Keratinocyte (primary cell): ENCODE results near the gene PAX8. TPM values are rescaled to one million over a fixed set of nuclear protein-coding genes. Genes with fewer than 3 reads are reported as not detected.

Source experiments
- DNase-seq: peaks from one replicate; pipeline ENCODE4 v3.0.0-alpha.2; 2011; ENCODE audit warnings: low read depth, missing footprints, low spot score
- FAIRE-seq: peaks from 2 replicates; lab custom pipeline; 2011; peaks lifted over from hg19 to GRCh38; lab: Jason Lieb, UNC
- H2AFZ ChIP-seq: 2 replicates; pipeline ENCODE4 v1.6.0; 2012; ENCODE audit warnings: low read length, control low read depth, inconsistent platforms; ENCODE audit not compliant: control insufficient read depth
- H3K27ac ChIP-seq: 2 replicates; pipeline ENCODE4 v1.5.1; 2011; ENCODE audit warnings: low read length; ENCODE audit not compliant: control insufficient read depth, insufficient read depth
- H3K27me3 ChIP-seq: 3 replicates; pipeline ENCODE4 v1.6.0; 2011; ENCODE audit warnings: low read length; ENCODE audit not compliant: control insufficient read depth, insufficient read depth; ENCODE audit errors: extremely low read depth
- H3K36me3 ChIP-seq, 2 experiments: 2 replicates in 1 of 2; 3 replicates in 1 of 2; pipeline ENCODE4 v1.5.1; 2011; ENCODE audit warnings: low read length in 2 of 2, mild to moderate bottlenecking in 1 of 2; ENCODE audit not compliant: control insufficient read depth in 2 of 2, insufficient read depth in 2 of 2; ENCODE audit errors: extremely low read depth in 1 of 2
- H3K4me1 ChIP-seq: 3 replicates; pipeline ENCODE4 v1.5.1; 2011; ENCODE audit warnings: low read length; ENCODE audit not compliant: control insufficient read depth, insufficient read depth; ENCODE audit errors: extremely low read depth
- H3K4me2 ChIP-seq: 3 replicates; pipeline ENCODE4 v1.6.0; 2011; ENCODE audit warnings: low read depth, low read length; ENCODE audit not compliant: control insufficient read depth, insufficient read depth; ENCODE audit errors: extremely low read depth
- H3K4me3 ChIP-seq, 3 experiments: fragments of 200-600 bp in 1 of 3; sonication (generic) in 1 of 3; 2 replicates in 2 of 3; 3 replicates in 1 of 3; pipeline ENCODE4 v1.5.1; 2011 to 2016; ENCODE audit warnings: low read length in 3 of 3, mild to moderate bottlenecking in 3 of 3, control low read depth in 2 of 3, inconsistent platforms in 1 of 3, low read depth in 1 of 3, mixed read lengths in 1 of 3, mixed run types in 1 of 3, moderate library complexity in 1 of 3; ENCODE audit not compliant: control insufficient read depth in 2 of 3, insufficient read depth in 2 of 3; ENCODE audit errors: extremely low read depth in 1 of 3
- H3K79me2 ChIP-seq: 2 replicates; pipeline ENCODE4 v1.6.0; 2012; ENCODE audit warnings: low read length; ENCODE audit not compliant: control insufficient read depth, insufficient read depth
- H3K9ac ChIP-seq: 3 replicates; pipeline ENCODE4 v1.6.0; 2011; ENCODE audit warnings: low read length; ENCODE audit not compliant: control insufficient read depth, insufficient read depth; ENCODE audit errors: extremely low read depth
- H3K9me1 ChIP-seq: 3 replicates; pipeline ENCODE4 v1.6.0; 2011; ENCODE audit warnings: low read length; ENCODE audit not compliant: control insufficient read depth, insufficient read depth; ENCODE audit errors: extremely low read depth
- H3K9me3 ChIP-seq: 2 replicates; pipeline ENCODE4 v1.5.1; 2012; ENCODE audit warnings: low read depth, low read length; ENCODE audit not compliant: control insufficient read depth
- H4K20me1 ChIP-seq: 3 replicates; pipeline ENCODE4 v1.6.0; 2011; ENCODE audit warnings: low read length; ENCODE audit not compliant: control insufficient read depth, insufficient read depth; ENCODE audit errors: extremely low read depth
- EZH2 ChIP-seq: IDR thresholded peaks from one replicate; pipeline ENCODE4 v1.6.1; 2012; ENCODE audit warnings: inconsistent platforms, mild to moderate bottlenecking, low read length, moderate library complexity
- dilution Hi-C: fragments of 300-500 bp; cut with MboI; formaldehyde crosslinking; loops from one replicate; pipeline ENCODE4 v1.7.0; 2020; ENCODE audit warnings: low sequenced_read_pairs; ENCODE audit not compliant: extremely low pct_ligation_motif_present
- polyA plus RNA-seq, 5 experiments: library from polyadenylated mRNA; depleted of rRNA in 3 of 5; stranded (reverse) in 3 of 5; stranded (forward) in 1 of 5; unstranded in 1 of 5; fragments of >200 nt; gene quantifications; 1 replicate in 1 of 5; 2 replicates in 3 of 5; 3 replicates in 1 of 5; pipeline versions ENCODE4 v1.2.1 to v1.2.3, GENCODE V29; 2011 to 2012; ENCODE audit warnings: missing spikeins in 2 of 5, low read depth in 1 of 5, low replicate concordance in 1 of 5
- TF ChIP-seq, protein P1 (sequence below), 3 experiments: IDR thresholded peaks in 1 of 3; conservative IDR thresholded peaks in 1 of 3; optimal IDR thresholded peaks in 1 of 3; 2 replicates in 2 of 3; 3 replicates in 1 of 3; pipeline versions ENCODE3 to v1.5.1; 2011; ENCODE audit warnings: low read length in 3 of 3, mild to moderate bottlenecking in 3 of 3, moderate library complexity in 2 of 3, control low read depth in 1 of 3, inconsistent platforms in 1 of 3; ENCODE audit not compliant: insufficient read depth in 2 of 3; ENCODE audit errors: extremely low read depth in 1 of 3

PAX8 gene
- polyA plus RNA-seq, 1 donor (not counting 4 experiments of a cell fraction or from before 2014, with no cell fraction given) = 3.4 TPM

DNA sequence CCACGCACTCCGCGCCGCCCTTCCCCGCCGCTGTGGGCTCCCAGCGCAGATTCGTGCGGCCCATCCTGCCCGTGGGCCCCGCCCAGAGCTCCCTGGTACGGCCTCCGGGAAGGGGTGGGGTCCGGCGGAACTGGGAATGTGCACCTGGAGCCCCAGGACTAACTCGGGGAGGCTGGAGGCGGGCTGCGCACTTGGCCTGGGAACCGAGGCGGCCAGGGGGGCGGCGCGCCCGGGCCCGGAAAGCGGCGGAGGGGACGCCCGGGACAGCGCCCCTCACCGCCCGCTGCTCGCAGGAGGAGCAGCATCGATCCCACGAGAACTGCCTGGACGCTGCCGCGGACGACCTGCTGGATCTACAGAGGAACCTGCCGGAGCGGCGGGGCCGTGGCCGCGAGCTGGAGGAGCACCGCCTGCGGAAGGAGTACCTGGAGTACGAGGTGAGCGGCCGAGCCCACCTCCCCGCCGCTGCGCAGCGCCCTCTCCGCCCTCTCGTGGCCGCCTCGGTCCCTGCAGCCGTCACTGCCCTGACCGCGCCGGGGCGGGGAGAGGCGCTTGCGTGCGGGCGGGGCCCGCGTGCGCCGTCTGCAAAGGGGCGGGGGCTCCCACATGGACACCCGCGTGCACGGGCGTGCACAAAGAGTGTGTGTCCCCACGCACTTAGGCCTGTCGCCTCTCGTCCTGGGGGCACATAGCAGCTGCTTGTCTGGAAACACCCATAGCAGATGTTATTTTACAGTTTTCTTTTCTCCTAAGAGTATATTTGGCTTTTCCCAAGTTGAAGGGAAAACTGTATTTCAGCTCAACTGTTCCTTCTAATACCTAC is 79.7 kb downstream of the PAX8 start:
- Histone ChIP-seq H3K4me3 (peak overlapping the region; percentile 50 to 73 (median 65)), H3K4me1 (peaks cover 30% of the 10 kb centered on the region), H2AFZ (peak overlapping the region; percentile 83), H3K9ac (peak overlapping the region; percentile 84), H3K27me3 (no peaks in the 10 kb centered on the region), H3K27ac (peak overlapping the region; percentile 90), H3K4me2 (peak overlapping the region; percentile 96), H3K36me3 (peaks cover 15 to 17% of the 10 kb centered on the region in 2 experiments), H3K9me3 (no peaks in the 10 kb centered on the region), H3K79me2 (peaks cover 8% of the 10 kb centered on the region), H3K9me1 (no peaks in the 10 kb centered on the region), H4K20me1 (no peaks in the 10 kb centered on the region)
- no peak for TF ChIP-seq EZH2
- TF ChIP-seq, protein P1, sequence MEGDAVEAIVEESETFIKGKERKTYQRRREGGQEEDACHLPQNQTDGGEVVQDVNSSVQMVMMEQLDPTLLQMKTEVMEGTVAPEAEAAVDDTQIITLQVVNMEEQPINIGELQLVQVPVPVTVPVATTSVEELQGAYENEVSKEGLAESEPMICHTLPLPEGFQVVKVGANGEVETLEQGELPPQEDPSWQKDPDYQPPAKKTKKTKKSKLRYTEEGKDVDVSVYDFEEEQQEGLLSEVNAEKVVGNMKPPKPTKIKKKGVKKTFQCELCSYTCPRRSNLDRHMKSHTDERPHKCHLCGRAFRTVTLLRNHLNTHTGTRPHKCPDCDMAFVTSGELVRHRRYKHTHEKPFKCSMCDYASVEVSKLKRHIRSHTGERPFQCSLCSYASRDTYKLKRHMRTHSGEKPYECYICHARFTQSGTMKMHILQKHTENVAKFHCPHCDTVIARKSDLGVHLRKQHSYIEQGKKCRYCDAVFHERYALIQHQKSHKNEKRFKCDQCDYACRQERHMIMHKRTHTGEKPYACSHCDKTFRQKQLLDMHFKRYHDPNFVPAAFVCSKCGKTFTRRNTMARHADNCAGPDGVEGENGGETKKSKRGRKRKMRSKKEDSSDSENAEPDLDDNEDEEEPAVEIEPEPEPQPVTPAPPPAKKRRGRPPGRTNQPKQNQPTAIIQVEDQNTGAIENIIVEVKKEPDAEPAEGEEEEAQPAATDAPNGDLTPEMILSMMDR (optimal IDR thresholded peaks at IDR 0.05 in 1 of 3, IDR thresholded peaks at IDR 0.05 in 1 of 3, conservative IDR thresholded peaks at IDR 0.05 in 1 of 3; ENCODE audit: extremely low read depth in 1 of 3, insufficient read depth in 2 of 3, low read length in 3 of 3) = peak; percentile 58 to 93 (median 92)
- FAIRE-seq (no peak), DNase-seq (no peak)
- dilution Hi-C loops = no loop called here

DNA sequence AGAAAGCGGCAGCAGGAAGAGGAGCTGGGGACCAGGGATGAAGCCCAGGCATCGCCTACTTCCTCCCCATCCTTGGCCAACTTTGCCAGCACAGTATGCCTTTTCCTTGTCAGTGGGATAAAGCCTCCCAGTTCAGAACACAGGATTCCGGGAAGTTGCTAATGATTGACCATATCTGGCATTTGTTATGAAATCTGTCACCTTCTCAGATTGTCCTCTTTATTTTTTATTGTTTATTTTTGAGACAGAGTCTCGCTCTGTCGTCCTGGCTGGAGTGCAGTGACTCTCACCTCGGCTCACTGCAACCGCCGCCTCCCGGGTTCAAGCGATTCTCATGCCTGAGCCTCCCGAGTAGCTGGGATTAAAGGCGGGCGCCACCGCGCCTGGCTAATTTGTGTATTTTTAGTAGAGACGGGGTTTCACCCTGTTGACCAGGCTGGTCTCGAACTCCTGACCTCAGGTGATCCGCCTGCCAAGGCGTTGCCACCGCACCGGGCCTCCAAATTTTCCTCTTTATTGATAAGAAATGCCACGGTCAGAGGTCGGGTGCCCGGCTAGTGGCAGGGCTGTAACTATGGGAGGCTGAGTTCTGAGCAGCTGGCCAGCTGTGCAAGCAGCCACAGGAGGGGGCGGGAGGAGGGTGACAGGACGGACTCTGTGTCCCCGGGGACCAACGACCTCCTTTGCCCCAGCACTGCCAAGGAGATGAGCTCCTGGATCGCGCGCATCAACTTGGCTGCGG is 80.5 kb downstream of the PAX8 start:
- H3K27me3 ChIP-seq = no peaks in the 10 kb centered on the region
- peaks cover 17 to 18% of the 10 kb centered on the region in 2 experiments for H3K36me3 ChIP-seq
- H2AFZ ChIP-seq = peak overlapping the region; percentile 83
- peak overlapping the region; percentile 96 for H3K4me2 ChIP-seq
- peak overlapping the region; percentile 90 for H3K27ac ChIP-seq
- H3K9ac ChIP-seq = peak overlapping the region; percentile 84
- H3K4me3 ChIP-seq = peak overlapping the region; percentile 50 to 73 (median 65)
- H4K20me1 ChIP-seq = no peaks in the 10 kb centered on the region
- DNase-seq = no peak
- no peak for FAIRE-seq
- no peak for TF ChIP-seq EZH2
- TF ChIP-seq, protein P1 (optimal IDR thresholded peaks at IDR 0.05 in 1 of 3, IDR thresholded peaks at IDR 0.05 in 1 of 3, conservative IDR thresholded peaks at IDR 0.05 in 1 of 3; ENCODE audit: extremely low read depth in 1 of 3, insufficient read depth in 2 of 3, low read length in 3 of 3) = no peak
- peaks cover 8% of the 10 kb centered on the region for H3K79me2 ChIP-seq
- H3K4me1 ChIP-seq = peaks cover 34% of the 10 kb centered on the region
- H3K9me3 ChIP-seq = no peaks in the 10 kb centered on the region
- dilution Hi-C loops = no loop called here
- H3K9me1 ChIP-seq = no peaks in the 10 kb centered on the region
